DND-41 (cell line): ENCODE data around the gene IGFBP6.

Experiments
- ATAC-seq: fragments of 200-7000 bp; cut with Tn5 transposase; 3 replicates; pipeline ENCODE4 v1.9.1; 2021; ENCODE audit warnings: low read depth; ENCODE audit not compliant: insufficient read depth
- DNase-seq: peaks from one replicate; pipeline ENCODE4 v3.0.0-alpha.2; 2020
- H2AFZ ChIP-seq: 2 replicates; pipeline ENCODE4 v1.6.0; 2012; ENCODE audit warnings: low read depth, low read length
- H3K27ac ChIP-seq: 2 replicates; pipeline ENCODE4 v1.5.1; 2012; ENCODE audit warnings: low read length, inconsistent platforms
- H3K27me3 ChIP-seq: fragments of 200-600 bp; sonication (generic); 2 replicates; pipeline ENCODE4 v1.6.0; 2012; ENCODE audit warnings: low read length, mild to moderate bottlenecking, inconsistent platforms; ENCODE audit not compliant: insufficient read depth, poor library complexity
- H3K36me3 ChIP-seq: 2 replicates; pipeline ENCODE4 v1.5.1; 2012; ENCODE audit warnings: low read length, inconsistent platforms; ENCODE audit not compliant: insufficient read depth
- H3K4me1 ChIP-seq: 2 replicates; pipeline ENCODE4 v1.5.1; 2012; ENCODE audit warnings: mild to moderate bottlenecking, low read length; ENCODE audit not compliant: insufficient read depth
- H3K4me2 ChIP-seq: 2 replicates; pipeline ENCODE4 v1.6.0; 2012; ENCODE audit warnings: mild to moderate bottlenecking, moderate library complexity, low read length, inconsistent platforms; ENCODE audit not compliant: insufficient read depth
- H3K4me3 ChIP-seq, 2 experiments: fragments of 200-600 bp in 1 of 2; shearing (Covaris generic) in 1 of 2; 2 replicates each; pipeline ENCODE4 v1.5.1; 2012 to 2016; ENCODE audit warnings: inconsistent platforms in 2 of 2, low read length in 2 of 2, mild to moderate bottlenecking in 2 of 2, low read depth in 1 of 2, moderate library complexity in 1 of 2
- H3K79me2 ChIP-seq: 2 replicates; pipeline ENCODE4 v1.6.0; 2012; ENCODE audit warnings: low read length, inconsistent platforms; ENCODE audit not compliant: insufficient read depth
- H3K9ac ChIP-seq: 2 replicates; pipeline ENCODE4 v1.6.0; 2012; ENCODE audit warnings: low read depth, mild to moderate bottlenecking, inconsistent platforms, low read length, moderate library complexity
- H3K9me3 ChIP-seq: 2 replicates; pipeline ENCODE4 v1.5.1; 2012; ENCODE audit warnings: low read length, moderate library complexity, mild to moderate bottlenecking, inconsistent platforms; ENCODE audit not compliant: insufficient read depth, severe bottlenecking
- H4K20me1 ChIP-seq: 2 replicates; pipeline ENCODE4 v1.6.0; 2012; ENCODE audit warnings: low read length; ENCODE audit not compliant: insufficient read depth
- CTCF ChIP-seq: IDR thresholded peaks from 2 replicates; pipeline ENCODE4 v1.5.1; 2012; ENCODE audit warnings: borderline replicate concordance, low read length, moderate library complexity, mild to moderate bottlenecking; ENCODE audit not compliant: poor library complexity, severe bottlenecking; ENCODE audit errors: extremely low read depth
- EZH2 ChIP-seq: IDR thresholded peaks from 3 replicates; pipeline ENCODE4 v1.6.1; 2012; ENCODE audit warnings: borderline replicate concordance, low read depth, mild to moderate bottlenecking, moderate library complexity, low read length, inconsistent platforms; ENCODE audit not compliant: severe bottlenecking

IGFBP6 gene

GRCh38 chr12:53063708-53064612 is 33.5 kb upstream of the IGFBP6 start:
- Histone ChIP-seq H2AFZ (no peak overlapping the region), H3K4me2 (no peak overlapping the region), H4K20me1 (no peaks in the 10 kb centered on the region), H3K9ac (no peak overlapping the region), H3K27me3 (no peaks in the 10 kb centered on the region), H3K4me3 (no peak overlapping the region), H3K4me1 (no peaks in the 10 kb centered on the region), H3K27ac (no peak overlapping the region), H3K9me3 (no peaks in the 10 kb centered on the region), H3K36me3 (peaks cover 24% of the 10 kb centered on the region), H3K79me2 (no peaks in the 10 kb centered on the region)
- no peak for DNase-seq
- ATAC-seq: no peak
- TF ChIP-seq EZH2 (no peak), CTCF (no peak)

GRCh38 chr12:53064613-53065436 is 32.6 kb upstream of the IGFBP6 start:
- no peak for TF ChIP-seq CTCF
- no peak for TF ChIP-seq EZH2
- Histone ChIP-seq H3K79me2 (no peaks in the 10 kb centered on the region), H3K4me1 (no peaks in the 10 kb centered on the region), H3K9me3 (no peaks in the 10 kb centered on the region), H3K27me3 (no peaks in the 10 kb centered on the region), H3K4me2 (no peak overlapping the region), H4K20me1 (peaks cover 4% of the 10 kb centered on the region; the same call in 1 of the 2 replicates), H3K9ac (no peak overlapping the region), H2AFZ (no peak overlapping the region), H3K36me3 (peaks cover 27% of the 10 kb centered on the region), H3K27ac (no peak overlapping the region), H3K4me3 (no peak overlapping the region)
- DNase-seq (no peak), ATAC-seq (no peak)

GRCh38 chr12:53065470-53065869 is 32.0 kb upstream of the IGFBP6 start:
- no peak for TF ChIP-seq EZH2
- TF ChIP-seq CTCF: no peak
- Histone ChIP-seq H3K36me3 (peaks cover 30% of the 10 kb centered on the region), H3K9me3 (no peaks in the 10 kb centered on the region), H3K4me3 (no peak overlapping the region), H4K20me1 (peaks cover 4% of the 10 kb centered on the region; the same call in 1 of the 2 replicates), H3K4me2 (no peak overlapping the region), H3K4me1 (no peaks in the 10 kb centered on the region), H3K27me3 (no peaks in the 10 kb centered on the region), H3K79me2 (no peaks in the 10 kb centered on the region), H3K27ac (no peak overlapping the region), H3K9ac (no peak overlapping the region), H2AFZ (no peak overlapping the region)
- no peak for ATAC-seq
- DNase-seq: no peak
